IgD-negative memory B cell (primary cell): Measurements from ENCODE around the gene CTRL. TPM values are rescaled to one million over a fixed set of nuclear protein-coding genes. Genes with fewer than 3 reads are reported as not detected.
"Not testable (repeated sequence)": the region's sequence is repeated elsewhere in the genome, so short reads cannot be mapped to it uniquely, and the experiment has no call there.

ENCODE experiments used
- H3K27ac Mint-ChIP-seq, 3 donors: one replicate each; pipeline ENCODE4 v1.8.0; 2020 to 2022; ENCODE audit warnings: mild to moderate bottlenecking in 3 of 3, mixed read lengths in 3 of 3, moderate library complexity in 1 of 3
- H3K27me3 Mint-ChIP-seq: one replicate; pipeline ENCODE4 v1.8.0; 2021; ENCODE audit warnings: mixed read lengths
- H3K36me3 Mint-ChIP-seq: one replicate; pipeline ENCODE4 v1.8.0; 2020; ENCODE audit warnings: mild to moderate bottlenecking, mixed read lengths
- H3K4me1 Mint-ChIP-seq, 3 donors: one replicate each; pipeline ENCODE4 v1.8.0; 2020 to 2022; ENCODE audit warnings: mixed read lengths in 3 of 3, mild to moderate bottlenecking in 1 of 3
- H3K4me3 Mint-ChIP-seq, 4 donors: one replicate each; pipeline ENCODE4 v1.8.0; 2020 to 2022; ENCODE audit warnings: mild to moderate bottlenecking in 4 of 4, mixed read lengths in 4 of 4, moderate library complexity in 3 of 4
- H3K9me3 Mint-ChIP-seq, 3 donors: one replicate each; pipeline ENCODE4 v1.8.0; 2020 to 2021; ENCODE audit warnings: mixed read lengths in 3 of 3, mild to moderate bottlenecking in 1 of 3
- polyA plus RNA-seq: library from polyadenylated mRNA; unstranded; fragments of 300-500 nt; fragmentation: Illumina TruSeq; gene quantifications from one replicate; pipeline ENCODE4 v1.2.3, GENCODE V29; 2021

CTRL gene
- 2.1 TPM for polyA plus RNA-seq

- Mint-ChIP-seq H3K36me3 (peaks cover 6% of the 10 kb centered on the region), H3K27me3 (no peaks in the 10 kb centered on the region), H3K4me3 (no peak within 1 kb of the TSS), H3K27ac (no peak within 1 kb of the TSS), H3K4me1 (peaks cover 7 to 17% (median 14%) of the 10 kb centered on the region in 3 donors), H3K9me3 (no peaks in the 10 kb centered on the region)
These were observed at the start of gene CTRL for GRCh38 chr16:67931712-67932461. Gene CTRL (minus strand): TSS chr16:67931862. CDS start chr16:67931852, 10 bp downstream.

DNA sequence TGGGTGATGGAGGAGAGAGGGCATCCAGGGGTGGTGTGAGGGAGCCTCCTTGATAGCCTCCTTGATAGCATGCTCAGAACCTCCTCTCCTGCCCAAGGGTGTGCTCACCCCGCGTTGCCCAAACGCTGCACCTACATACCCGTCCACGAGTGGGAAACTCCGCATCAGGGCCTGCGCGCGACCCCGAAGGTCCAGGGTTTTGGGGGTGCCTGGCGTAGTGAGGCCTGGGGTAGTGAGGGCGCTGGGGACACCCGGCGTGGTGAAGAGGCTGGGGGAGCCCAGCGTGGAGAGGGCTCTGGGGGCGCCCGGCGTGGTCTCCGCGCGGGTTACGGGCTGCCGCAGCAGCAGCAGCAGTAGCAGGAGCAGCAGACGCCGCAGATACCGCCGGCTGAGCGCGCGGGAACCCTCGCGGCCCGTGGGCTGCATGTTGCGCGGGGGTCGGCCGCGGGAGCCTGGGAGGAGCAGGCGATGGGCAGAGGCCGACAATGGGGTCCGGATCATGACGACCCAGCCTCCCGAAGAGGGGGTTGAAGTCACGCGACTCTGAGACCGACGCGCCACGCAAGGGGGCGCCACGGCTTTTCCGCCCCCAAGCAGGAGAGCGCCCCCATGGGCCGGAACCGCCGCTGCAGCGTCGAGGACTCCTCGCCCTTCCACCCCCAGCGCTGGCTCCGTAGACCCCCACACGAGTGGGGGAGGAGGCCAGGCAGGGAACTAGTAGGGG is 48.5 kb upstream of the CTRL start, which contains the start of gene DPEP3:
TSS of gene DPEP3 (minus strand) at position 545 of the 724 bp plus-strand sequence. CDS start at position 426, 119 bp downstream.
- no peaks in the 10 kb centered on the region for H3K27me3 Mint-ChIP-seq
- no peaks in the 10 kb centered on the region for H3K36me3 Mint-ChIP-seq
- H3K9me3 Mint-ChIP-seq: no peaks in the 10 kb centered on the region
- H3K27ac Mint-ChIP-seq: no peak within 1 kb of the TSS
- H3K4me1 Mint-ChIP-seq: peaks cover 15 to 24% (median 19%) of the 10 kb centered on the region in 3 donors
- H3K4me3 Mint-ChIP-seq: peak within 1 kb of the TSS in 1 of 4 donors; percentile 76

GRCh38 chr16:67977469-67978227 is 46.0 kb upstream of the CTRL start:
- no peak overlapping the region for H3K4me3 Mint-ChIP-seq
- H3K36me3 Mint-ChIP-seq: no peaks in the 10 kb centered on the region

DNA sequence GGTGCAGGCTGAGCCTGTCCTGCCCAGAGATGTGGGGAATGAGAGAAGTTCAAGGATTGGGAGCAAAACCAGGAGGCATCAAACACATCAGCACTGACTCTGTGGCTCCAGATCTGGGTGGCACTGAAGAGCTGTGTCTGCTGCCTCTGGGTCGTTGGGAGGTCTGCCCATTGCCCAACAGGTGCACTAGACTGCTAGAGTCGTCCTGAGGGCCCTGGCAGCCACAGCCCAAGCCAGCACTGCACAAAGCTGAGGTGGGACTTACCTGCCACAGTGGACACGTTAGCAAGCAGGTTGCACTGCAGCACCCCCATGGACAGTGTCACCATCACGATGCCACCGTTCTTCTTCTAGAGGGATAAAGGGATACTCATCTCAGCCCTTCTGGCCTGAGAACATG is 45.3 kb upstream of the CTRL start:
- peaks cover 7 to 12% (median 7%) of the 10 kb centered on the region in 3 donors for H3K4me1 Mint-ChIP-seq
- H3K27ac Mint-ChIP-seq: no peak overlapping the region
- H3K9me3 Mint-ChIP-seq: no peaks in the 10 kb centered on the region
- no peaks in the 10 kb centered on the region for H3K27me3 Mint-ChIP-seq
- H3K36me3 Mint-ChIP-seq: no peaks in the 10 kb centered on the region
- H3K4me3 Mint-ChIP-seq: no peak overlapping the region

More at GRCh38 chr16:67977469-67978227, 46.0 kb upstream of the CTRL start:
- Mint-ChIP-seq H3K27me3 (no peaks in the 10 kb centered on the region), H3K4me1 (peaks cover 7 to 12% (median 7%) of the 10 kb centered on the region in 3 donors), H3K9me3 (no peaks in the 10 kb centered on the region), H3K27ac (no peak overlapping the region)

DNA sequence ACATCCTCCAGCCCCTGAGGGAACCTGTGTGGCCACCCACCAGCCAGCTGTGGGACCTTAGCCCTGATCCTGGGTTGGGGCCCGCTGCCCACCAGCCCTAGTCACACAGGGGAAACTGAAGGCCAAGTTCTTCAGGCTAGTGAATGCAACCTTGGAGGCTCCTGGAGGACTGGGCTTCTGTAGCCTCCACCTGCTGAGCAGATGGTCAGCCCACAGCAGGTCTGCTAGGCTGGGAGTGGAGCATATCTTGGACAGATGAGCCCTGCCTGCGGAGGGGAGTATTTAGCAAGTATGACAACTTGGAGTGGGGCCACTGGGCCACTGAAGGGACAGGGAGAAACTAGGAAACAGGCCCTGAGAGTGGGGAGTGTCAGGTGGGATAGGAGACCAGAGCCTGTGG is 44.5 kb upstream of the CTRL start:
- Mint-ChIP-seq H3K9me3 (no peaks in the 10 kb centered on the region), H3K4me3 (peak overlapping the region in 1 of 4 donors; percentile 14), H3K36me3 (no peaks in the 10 kb centered on the region), H3K27me3 (no peaks in the 10 kb centered on the region), H3K27ac (peak overlapping the region in 1 of 3 donors; percentile 39), H3K4me1 (peaks cover 7 to 12% (median 7%) of the 10 kb centered on the region in 3 donors)

GRCh38 chr16:67975321-67976105 is 43.9 kb upstream of the CTRL start:
- Mint-ChIP-seq H3K4me3 (peak overlapping the region in 1 of 4 donors; percentile 14), H3K9me3 (no peaks in the 10 kb centered on the region), H3K4me1 (peaks cover 5 to 12% (median 7%) of the 10 kb centered on the region in 3 donors), H3K27ac (peak overlapping the region in 1 of 3 donors; percentile 39), H3K27me3 (no peaks in the 10 kb centered on the region), H3K36me3 (no peaks in the 10 kb centered on the region)

- H3K27ac Mint-ChIP-seq, H3K27me3 Mint-ChIP-seq, H3K9me3 Mint-ChIP-seq, H3K4me3 Mint-ChIP-seq, H3K36me3 Mint-ChIP-seq: not testable (repeated sequence)
- peaks cover 12 to 15% (median 13%) of the 10 kb centered on the region in 3 donors for H3K4me1 Mint-ChIP-seq
These were observed 40.6 kb upstream of the CTRL start for GRCh38 chr16:67972285-67972684.

DNA sequence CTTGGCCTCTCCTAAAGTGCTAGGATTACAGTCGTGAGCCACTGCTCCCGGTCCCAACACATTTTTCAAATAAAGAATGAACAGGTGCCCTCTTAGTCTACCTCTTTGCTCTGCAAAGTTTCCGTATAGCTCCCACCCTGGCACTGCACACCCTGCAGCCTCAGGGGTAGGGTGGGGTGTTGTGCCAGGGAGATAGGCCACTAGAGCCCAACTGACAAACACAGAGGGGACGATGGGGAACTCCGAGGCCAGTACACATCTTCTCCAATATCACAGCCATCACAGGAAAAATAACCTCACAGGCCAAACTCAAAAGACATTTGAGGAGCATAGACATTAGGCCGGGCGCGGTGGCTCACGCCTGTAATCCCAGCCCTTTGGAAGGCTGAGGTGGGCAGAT is 39.4 kb upstream of the CTRL start:
- Mint-ChIP-seq H3K27me3 (no peaks in the 10 kb centered on the region), H3K27ac (no peak overlapping the region), H3K9me3 (no peaks in the 10 kb centered on the region), H3K36me3 (no peaks in the 10 kb centered on the region), H3K4me3 (peak overlapping the region in 3 of 4 donors; percentile 11 to 83 (median 41)), H3K4me1 (peaks cover 11 to 20% (median 16%) of the 10 kb centered on the region in 3 donors)

DNA sequence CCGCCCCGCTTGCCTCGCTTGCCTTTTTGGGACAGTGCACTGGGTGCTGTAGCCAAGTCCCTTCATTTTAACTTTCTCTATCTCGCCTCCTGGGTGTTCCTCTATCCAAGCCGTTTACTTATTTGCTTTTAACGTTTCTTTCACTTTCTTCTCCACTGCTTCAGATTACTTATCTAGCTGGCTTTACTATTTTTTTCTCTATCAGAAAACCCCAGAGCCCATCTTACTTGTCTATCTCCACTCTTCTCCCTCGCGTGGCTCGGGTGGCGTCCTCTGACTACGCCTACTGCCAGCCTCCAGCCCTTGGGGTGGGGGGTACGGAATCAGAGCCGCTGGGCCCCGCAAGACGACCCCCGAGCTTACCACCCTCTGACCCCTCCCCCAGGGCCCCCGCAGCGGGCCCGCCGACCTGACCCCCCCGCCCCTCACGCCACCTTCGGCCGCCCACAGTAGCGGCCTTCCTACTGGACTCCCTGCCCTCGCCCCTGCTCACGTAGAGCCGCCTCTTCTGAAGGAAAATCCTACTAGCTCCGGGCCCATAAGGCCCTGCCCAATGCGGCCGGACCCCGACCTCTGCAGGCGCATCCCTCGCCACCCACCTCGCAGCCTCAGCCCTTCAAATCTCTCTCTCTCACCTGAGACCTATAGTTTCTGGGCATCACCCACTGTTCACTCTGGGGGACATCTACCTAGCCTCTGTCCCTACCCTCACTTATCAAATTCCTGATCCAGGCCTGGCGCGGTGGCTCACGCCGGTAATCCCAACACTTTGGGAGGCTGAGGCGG is 37.8 kb upstream of the CTRL start:
- Mint-ChIP-seq H3K4me3 (peak overlapping the region; percentile 82 to 100 (median 95)), H3K4me1 (peaks cover under 1 to 18% (median 14%) of the 10 kb centered on the region in 3 donors), H3K9me3 (no peaks in the 10 kb centered on the region), H3K36me3 (peaks cover 1% of the 10 kb centered on the region), H3K27ac (peak overlapping the region; percentile 2 to 91 (median 75)), H3K27me3 (no peaks in the 10 kb centered on the region)

DNA sequence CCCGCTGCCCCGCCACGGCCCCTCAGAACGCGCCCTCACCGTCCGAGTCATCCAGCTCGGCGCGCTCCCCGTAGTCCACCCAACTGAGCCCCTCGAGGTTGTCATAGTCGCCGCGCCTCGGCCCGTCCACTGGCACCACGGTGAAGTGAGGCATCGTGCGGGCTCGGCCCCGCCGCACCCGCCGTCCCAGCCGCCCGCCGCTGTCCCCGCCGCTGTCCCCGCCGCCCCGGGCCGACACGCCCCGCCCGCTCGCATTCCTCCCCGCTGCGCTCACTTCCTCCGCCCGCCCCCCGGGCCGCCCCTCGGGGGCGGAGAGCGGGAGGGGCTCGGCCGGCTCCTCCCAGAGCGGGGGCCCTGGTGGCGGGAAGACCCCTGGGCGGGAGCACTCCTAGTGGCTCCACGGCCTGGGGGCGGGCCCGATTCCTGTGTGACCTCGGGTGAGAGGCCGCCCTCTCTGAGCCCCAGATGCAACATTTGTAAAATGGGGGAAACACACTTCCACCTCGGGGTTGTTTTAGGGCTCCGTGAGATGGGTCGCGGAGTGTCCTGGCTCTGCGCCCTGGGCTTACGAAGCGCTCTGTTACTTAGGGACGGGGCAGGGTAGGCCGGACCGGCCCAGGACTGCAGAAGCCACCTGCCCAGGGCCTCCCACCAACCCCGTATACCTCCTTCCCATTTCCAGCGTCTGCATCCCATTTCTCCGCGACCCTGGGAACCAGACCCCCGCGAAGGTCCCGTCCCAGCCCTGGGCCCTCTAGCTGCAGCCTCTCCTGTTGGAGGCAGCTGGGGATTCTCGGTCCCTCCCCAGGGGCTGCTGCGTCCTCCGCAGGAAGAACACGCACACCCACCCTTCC is 37.0 kb upstream of the CTRL start, which contains the start of gene SLC12A4:
TSS of gene SLC12A4 (minus strand) at position 238 of the 854 bp plus-strand sequence. CDS start at position 154, 84 bp downstream.
- Mint-ChIP-seq H3K4me3 (peak within 1 kb of the TSS; percentile 82 to 100 (median 98)), H3K4me1 (peaks cover 0 to 19% (median 16%) of the 10 kb centered on the region in 3 donors), H3K36me3 (peaks cover 1% of the 10 kb centered on the region), H3K27me3 (no peaks in the 10 kb centered on the region), H3K27ac (peak within 1 kb of the TSS; percentile 2 to 92 (median 91)), H3K9me3 (no peaks in the 10 kb centered on the region)

GRCh38 chr16:67967958-67968399 is 36.3 kb upstream of the CTRL start:
- H3K4me1 Mint-ChIP-seq: peaks cover 0 to 19% (median 16%) of the 10 kb centered on the region in 3 donors
- peak overlapping the region in 1 of 3 donors; percentile 92 for H3K27ac Mint-ChIP-seq
- peaks cover 3% of the 10 kb centered on the region for H3K36me3 Mint-ChIP-seq
- no peaks in the 10 kb centered on the region for H3K27me3 Mint-ChIP-seq
- H3K4me3 Mint-ChIP-seq: peak overlapping the region; percentile 81 to 98 (median 98)
- H3K9me3 Mint-ChIP-seq: no peaks in the 10 kb centered on the region

DNA sequence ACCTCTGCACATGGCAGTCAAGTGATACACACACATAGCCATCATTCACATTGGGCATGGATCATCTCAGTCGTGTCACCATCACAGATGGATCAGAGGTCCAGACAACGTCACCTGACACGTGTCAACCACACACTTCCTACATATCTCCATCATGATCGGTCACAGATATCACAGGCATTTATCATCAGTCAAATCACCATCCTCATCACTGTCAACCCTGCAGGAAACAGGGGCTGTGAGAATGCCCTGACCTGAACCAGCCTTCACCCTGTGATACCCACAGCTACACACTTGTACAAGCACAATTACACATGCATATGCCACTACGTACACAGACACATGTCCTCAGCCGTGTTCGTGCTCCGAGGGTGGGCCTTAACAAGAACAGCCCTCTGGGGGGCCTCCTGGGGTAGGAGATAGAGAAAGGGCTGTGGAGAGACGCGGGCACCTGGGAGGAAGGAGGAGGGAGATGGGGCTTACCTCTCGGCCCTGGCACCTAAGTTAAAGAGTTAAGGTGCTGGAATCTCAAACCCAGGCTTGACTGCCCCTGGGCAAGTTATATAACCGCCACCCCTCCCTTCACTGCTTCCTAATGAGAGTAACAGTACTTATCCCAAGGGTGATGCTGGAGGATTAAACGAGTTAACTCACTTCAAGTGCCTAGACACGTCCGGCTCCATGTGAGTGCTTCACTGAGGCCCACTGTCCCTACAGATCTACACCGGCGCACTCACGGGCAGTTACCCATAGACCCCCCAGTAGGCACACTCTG is 35.7 kb upstream of the CTRL start:
- Mint-ChIP-seq H3K27ac (peak overlapping the region in 1 of 3 donors; percentile 92), H3K36me3 (peaks cover 7% of the 10 kb centered on the region), H3K9me3 (no peaks in the 10 kb centered on the region), H3K4me3 (peak overlapping the region; percentile 81 to 98 (median 98)), H3K4me1 (peaks cover 0 to 19% (median 17%) of the 10 kb centered on the region in 3 donors), H3K27me3 (no peaks in the 10 kb centered on the region)
